Astrocyte (in vitro differentiated cells and primary cell): ENCODE measurements around the gene EXOSC1. TPM values are rescaled to one million over a fixed set of nuclear protein-coding genes. Genes with fewer than 3 reads are reported as not detected.
A peak's percentile ranks its signal among the peaks of the same experiment; 100 is the strongest.

Experiments used
- DNase-seq: peaks from one replicate; pipeline ENCODE4 v3.0.0-alpha.2; 2010; ENCODE audit warnings: low read depth
- FAIRE-seq: peaks from 2 replicates; lab custom pipeline; 2011; peaks lifted over from hg19 to GRCh38; lab: Jason Lieb, UNC
- H2AFZ ChIP-seq: 2 replicates; pipeline ENCODE4 v1.6.0; 2012; ENCODE audit warnings: low read depth, low read length, inconsistent platforms
- H3K27ac ChIP-seq: 2 replicates; pipeline ENCODE4 v1.5.1; 2011; ENCODE audit warnings: low read depth, low read length, inconsistent platforms
- H3K27me3 ChIP-seq: 2 replicates; pipeline ENCODE4 v1.6.0; 2011; ENCODE audit warnings: low read length, inconsistent platforms; ENCODE audit not compliant: insufficient read depth
- H3K36me3 ChIP-seq: 2 replicates; pipeline ENCODE4 v1.5.1; 2011; ENCODE audit warnings: low read length, inconsistent platforms; ENCODE audit not compliant: insufficient read depth
- H3K4me1 ChIP-seq: 2 replicates; pipeline ENCODE4 v1.5.1; 2011; ENCODE audit warnings: low read length, inconsistent platforms; ENCODE audit not compliant: insufficient read depth
- H3K4me2 ChIP-seq: 2 replicates; pipeline ENCODE4 v1.6.0; 2012; ENCODE audit warnings: low read length, inconsistent platforms
- H3K4me3 ChIP-seq: 2 replicates; pipeline ENCODE4 v1.5.1; 2011; ENCODE audit warnings: low read depth, mild to moderate bottlenecking, low read length, inconsistent platforms; ENCODE audit not compliant: insufficient read depth
- H3K79me2 ChIP-seq: 2 replicates; pipeline ENCODE4 v1.6.0; 2012; ENCODE audit warnings: mild to moderate bottlenecking, low read length, inconsistent platforms; ENCODE audit not compliant: insufficient read depth
- H3K9ac ChIP-seq: 2 replicates; pipeline ENCODE4 v1.6.0; 2012; ENCODE audit warnings: mild to moderate bottlenecking, low read length, inconsistent platforms
- H3K9me3 ChIP-seq: 2 replicates; pipeline ENCODE4 v1.5.1; 2012; ENCODE audit warnings: low read depth, mild to moderate bottlenecking, low read length, inconsistent platforms; ENCODE audit not compliant: insufficient read depth
- H4K20me1 ChIP-seq: 2 replicates; pipeline ENCODE4 v1.6.0; 2012; ENCODE audit warnings: low read length, inconsistent platforms; ENCODE audit not compliant: insufficient read depth
- H3K27ac Mint-ChIP-seq: one replicate; pipeline ENCODE4 v1.8.0; 2021; ENCODE audit warnings: mild to moderate bottlenecking, mixed read lengths; ENCODE audit not compliant: unreplicated experiment
- H3K27me3 Mint-ChIP-seq: one replicate; pipeline ENCODE4 v1.8.0; 2021; ENCODE audit warnings: low read depth, mixed read lengths; ENCODE audit not compliant: unreplicated experiment
- H3K36me3 Mint-ChIP-seq: one replicate; pipeline ENCODE4 v1.8.0; 2021; ENCODE audit warnings: low read depth, mixed read lengths; ENCODE audit not compliant: unreplicated experiment
- H3K4me1 Mint-ChIP-seq: one replicate; pipeline ENCODE4 v1.8.0; 2021; ENCODE audit warnings: low read depth, mixed read lengths; ENCODE audit not compliant: unreplicated experiment
- H3K4me3 Mint-ChIP-seq: one replicate; pipeline ENCODE4 v1.8.0; 2021; ENCODE audit warnings: mild to moderate bottlenecking, moderate library complexity, mixed read lengths; ENCODE audit not compliant: unreplicated experiment
- H3K9me3 Mint-ChIP-seq: one replicate; pipeline ENCODE4 v1.8.0; 2021; ENCODE audit warnings: mild to moderate bottlenecking, mixed read lengths; ENCODE audit not compliant: unreplicated experiment
- CTCF ChIP-seq: IDR thresholded peaks from 2 replicates; pipeline ENCODE4 v1.5.1; 2011; ENCODE audit warnings: low read depth, mild to moderate bottlenecking, inconsistent platforms, low read length, moderate library complexity; ENCODE audit not compliant: insufficient read depth
- EZH2 ChIP-seq: IDR thresholded peaks from 2 replicates; pipeline ENCODE4 v1.6.1; 2012; ENCODE audit warnings: mild to moderate bottlenecking, low read length, inconsistent platforms; ENCODE audit not compliant: insufficient read depth
- total RNA-seq: library from RNA; stranded (reverse); gene quantifications from 2 replicates; pipeline ENCODE4 v1.2.1, GENCODE V29; 2021

Gene EXOSC1
- total RNA-seq, 1 donor from 2014 or later = 37.9 TPM

GRCh38 chr10:97400665-97401454 lies 44.9 kb downstream of the EXOSC1 start, which contains the start of gene RRP12:
Gene RRP12, minus strand, starts transcription at chr10:97401340. Its CDS starts 109 bp downstream, at chr10:97401231.
- peaks cover 9% of the 10 kb centered on the region for H3K4me1 ChIP-seq
- H3K79me2 ChIP-seq = peaks cover 26% of the 10 kb centered on the region
- Mint-ChIP-seq H3K9me3 (no peaks in the 10 kb centered on the region), H3K4me3 (peak within 1 kb of the TSS; percentile 92), H3K4me1 (no peaks in the 10 kb centered on the region), H3K36me3 (peaks cover 6% of the 10 kb centered on the region), H3K27me3 (no peaks in the 10 kb centered on the region), H3K27ac (peak within 1 kb of the TSS; percentile 95)
- TF ChIP-seq CTCF (no peak), EZH2 (no peak)
- peak within 1 kb of the TSS; percentile 90 for H3K9ac ChIP-seq
- H3K4me2 ChIP-seq = peak within 1 kb of the TSS; percentile 94
- peaks cover 18% of the 10 kb centered on the region for H3K36me3 ChIP-seq
- peak within 1 kb of the TSS; percentile 84 for H3K27ac ChIP-seq
- H2AFZ ChIP-seq = peak within 1 kb of the TSS; percentile 68
- DNase-seq = peak; percentile 97
- no peaks in the 10 kb centered on the region for H3K27me3 ChIP-seq
- H3K9me3 ChIP-seq = no peaks in the 10 kb centered on the region
- H4K20me1 ChIP-seq = peaks cover 6% of the 10 kb centered on the region
- peak; percentile 98 for FAIRE-seq
- H3K4me3 ChIP-seq = peak within 1 kb of the TSS; percentile 88

- H3K4me2 ChIP-seq = peak overlapping the region; percentile 94
- peak; percentile 70 for DNase-seq
- H3K27me3 ChIP-seq = no peaks in the 10 kb centered on the region
- TF ChIP-seq CTCF (no peak), EZH2 (no peak)
- Mint-ChIP-seq H3K27ac (peak overlapping the region; percentile 95), H3K9me3 (no peaks in the 10 kb centered on the region), H3K4me3 (peak overlapping the region; percentile 92), H3K27me3 (no peaks in the 10 kb centered on the region), H3K36me3 (peaks cover 7% of the 10 kb centered on the region), H3K4me1 (no peaks in the 10 kb centered on the region)
- peak overlapping the region; percentile 88 for H3K4me3 ChIP-seq
- H3K9me3 ChIP-seq = no peaks in the 10 kb centered on the region
- H3K27ac ChIP-seq = peak overlapping the region; percentile 84
- peaks cover 26% of the 10 kb centered on the region for H3K79me2 ChIP-seq
- H3K4me1 ChIP-seq = peaks cover 9% of the 10 kb centered on the region
- peaks cover 6% of the 10 kb centered on the region for H4K20me1 ChIP-seq
- H3K36me3 ChIP-seq = peaks cover 22% of the 10 kb centered on the region
- H3K9ac ChIP-seq = peak overlapping the region; percentile 90
- H2AFZ ChIP-seq = peak overlapping the region; percentile 68
- FAIRE-seq = no peak
These were observed 45.8 kb downstream of the EXOSC1 start for GRCh38 chr10:97399843-97400545.
